Measurements from ENCODE around the gene PAK5. TPM values are rescaled to one million over a fixed set of nuclear protein-coding genes. Genes with fewer than 3 reads are reported as not detected.

PAK5 gene
- total and polyA plus RNA-seq, 10 donors, result not detected

DNA sequence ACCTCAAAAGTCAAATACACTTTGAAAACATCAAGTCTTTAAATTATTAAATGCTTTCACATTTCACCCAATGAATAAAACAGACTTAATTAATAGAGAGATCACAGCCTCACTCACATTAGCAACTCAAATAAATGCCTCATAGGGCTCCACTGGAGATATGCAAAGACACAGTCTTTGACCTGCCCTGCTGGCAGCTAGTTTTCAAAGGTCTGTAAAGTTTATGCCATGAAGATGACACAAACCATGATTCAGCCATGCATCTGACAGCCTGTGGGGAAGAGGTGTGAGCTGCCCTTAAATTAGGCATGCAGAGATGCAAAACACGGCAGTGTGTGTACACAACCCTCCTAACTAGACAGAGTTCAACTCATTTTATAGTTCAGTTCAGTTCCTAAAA lies 83.6 kb downstream of the PAK5 start:
- H3K36me3 ChIP-seq, result no peaks in the 10 kb centered on the region
- no peaks in the 10 kb centered on the region for H3K4me1 ChIP-seq
- intact Hi-C loops (cut with DNase I; ENCODE audit: low total_unique reads), result no loop called here
- H3K9me3 ChIP-seq, result no peaks in the 10 kb centered on the region
- no peak overlapping the region for H3K27ac ChIP-seq
- H3K4me3 ChIP-seq, result no peak overlapping the region
- TF ChIP-seq, protein P1, sequence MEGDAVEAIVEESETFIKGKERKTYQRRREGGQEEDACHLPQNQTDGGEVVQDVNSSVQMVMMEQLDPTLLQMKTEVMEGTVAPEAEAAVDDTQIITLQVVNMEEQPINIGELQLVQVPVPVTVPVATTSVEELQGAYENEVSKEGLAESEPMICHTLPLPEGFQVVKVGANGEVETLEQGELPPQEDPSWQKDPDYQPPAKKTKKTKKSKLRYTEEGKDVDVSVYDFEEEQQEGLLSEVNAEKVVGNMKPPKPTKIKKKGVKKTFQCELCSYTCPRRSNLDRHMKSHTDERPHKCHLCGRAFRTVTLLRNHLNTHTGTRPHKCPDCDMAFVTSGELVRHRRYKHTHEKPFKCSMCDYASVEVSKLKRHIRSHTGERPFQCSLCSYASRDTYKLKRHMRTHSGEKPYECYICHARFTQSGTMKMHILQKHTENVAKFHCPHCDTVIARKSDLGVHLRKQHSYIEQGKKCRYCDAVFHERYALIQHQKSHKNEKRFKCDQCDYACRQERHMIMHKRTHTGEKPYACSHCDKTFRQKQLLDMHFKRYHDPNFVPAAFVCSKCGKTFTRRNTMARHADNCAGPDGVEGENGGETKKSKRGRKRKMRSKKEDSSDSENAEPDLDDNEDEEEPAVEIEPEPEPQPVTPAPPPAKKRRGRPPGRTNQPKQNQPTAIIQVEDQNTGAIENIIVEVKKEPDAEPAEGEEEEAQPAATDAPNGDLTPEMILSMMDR (IDR thresholded peaks at IDR 0.05 in 8 of 11, conservative IDR thresholded peaks at IDR 0.05 in 3 of 11), result no peak
- TF ChIP-seq POLR2AphosphoS5 (IDR thresholded peaks at IDR 0.05) (no peak), POLR2A (IDR thresholded peaks at IDR 0.05) (no peak)
- WGBS, 5 donors, result 45 to 79% (median 53%) methylated on average over 1 of the region's 1 CpG
- no peaks in the 10 kb centered on the region for H3K27me3 ChIP-seq (replicated peaks in 1 of 7)
- no peak for DNase-seq

GRCh38 chr20:9744551-9744950 lies 94.3 kb downstream of the PAK5 start:
- H3K27ac ChIP-seq, result no peak overlapping the region
- intact Hi-C loops (cut with DNase I; ENCODE audit: low total_unique reads), result no loop called here
- H3K4me3 ChIP-seq, result no peak overlapping the region
- no peaks in the 10 kb centered on the region for H3K27me3 ChIP-seq (replicated peaks in 1 of 7)
- peaks cover 0 to 9% (median 3%) of the 10 kb centered on the region in 8 donors for H3K9me3 ChIP-seq
- TF ChIP-seq, protein P1 (IDR thresholded peaks at IDR 0.05 in 8 of 11, conservative IDR thresholded peaks at IDR 0.05 in 3 of 11), result no peak
- TF ChIP-seq POLR2AphosphoS5 (IDR thresholded peaks at IDR 0.05) (no peak), POLR2A (IDR thresholded peaks at IDR 0.05) (no peak)
- no peak for DNase-seq
- H3K4me1 ChIP-seq, result no peaks in the 10 kb centered on the region
- H3K36me3 ChIP-seq, result no peaks in the 10 kb centered on the region

DNA sequence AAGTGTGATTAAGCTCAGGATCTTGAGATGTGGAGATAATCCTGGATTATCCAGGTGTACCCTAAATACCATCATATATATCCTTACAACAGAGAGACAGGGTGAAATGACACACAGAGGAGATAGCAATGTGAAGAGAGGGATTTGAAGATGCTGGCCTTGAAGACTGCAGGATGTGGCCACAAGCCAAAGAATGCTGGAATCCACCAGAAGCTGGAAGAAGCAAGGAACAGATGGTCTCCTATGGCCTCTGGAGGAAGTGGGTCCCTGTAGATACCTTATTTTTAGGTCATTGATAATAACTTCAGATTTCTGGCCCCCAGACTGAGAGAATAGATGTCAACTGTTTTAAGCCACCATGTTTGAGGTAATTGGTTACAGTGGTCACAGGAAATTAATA lies 95.0 kb downstream of the PAK5 start:
- Histone ChIP-seq H3K27me3 (replicated peaks in 1 of 7) (no peaks in the 10 kb centered on the region), H3K27ac (no peak overlapping the region), H3K4me3 (no peak overlapping the region), H3K36me3 (no peaks in the 10 kb centered on the region), H3K4me1 (no peaks in the 10 kb centered on the region), H3K9me3 (peaks cover 0 to 9% (median 3%) of the 10 kb centered on the region in 8 donors)
- TF ChIP-seq POLR2A (IDR thresholded peaks at IDR 0.05) (no peak), POLR2AphosphoS5 (IDR thresholded peaks at IDR 0.05) (no peak)
- TF ChIP-seq, protein P1 (IDR thresholded peaks at IDR 0.05 in 8 of 11, conservative IDR thresholded peaks at IDR 0.05 in 3 of 11), result no peak
- no peak for DNase-seq
- intact Hi-C loops (cut with DNase I; ENCODE audit: low total_unique reads), result no loop called here

GRCh38 chr20:9742821-9743220 lies 96.1 kb downstream of the PAK5 start:
- TF ChIP-seq POLR2A (IDR thresholded peaks at IDR 0.05) (no peak), POLR2AphosphoS5 (IDR thresholded peaks at IDR 0.05) (no peak)
- TF ChIP-seq, protein P1 (IDR thresholded peaks at IDR 0.05 in 8 of 11, conservative IDR thresholded peaks at IDR 0.05 in 3 of 11), result no peak
- no peak for DNase-seq
- H3K27me3 ChIP-seq (replicated peaks in 1 of 7), result no peaks in the 10 kb centered on the region
- no peaks in the 10 kb centered on the region for H3K4me1 ChIP-seq
- no peaks in the 10 kb centered on the region for H3K36me3 ChIP-seq
- H3K4me3 ChIP-seq, result no peak overlapping the region
- intact Hi-C loops (cut with DNase I; ENCODE audit: low total_unique reads), result no loop called here
- 69 to 90% (median 81%) methylated on average over 5 of the region's 5 CpGs for WGBS, 5 donors
- H3K9me3 ChIP-seq, result peaks cover 0 to 10% (median 3%) of the 10 kb centered on the region in 8 donors
- no peak overlapping the region for H3K27ac ChIP-seq

Measured in spleen (tissue), 11 donors.